Endothelial cell of umbilical vein (primary cell): ENCODE data around the gene PRKG1. TPM values are rescaled to one million over a fixed set of nuclear protein-coding genes. Genes with fewer than 3 reads are reported as not detected.
A peak's percentile ranks its signal among the peaks of the same experiment; 100 is the strongest.

Experiments
- BruUV-seq: library from RNA; stranded (reverse); fragments of 400-500 nt; replicated peaks from 2 replicates; lab custom pipeline; 2021; lab: Mats Ljungman, UMichigan
- CTCF ChIA-PET: fragments of 300-600, 350-600 bp; sonication (Branson Sonifier 250); formaldehyde crosslinking; loops from one replicate; lab custom pipeline; 2021; ENCODE audit warnings: antibody characterized with exemption, inconsistent platforms; lab: Charles Lee
- POLR2A ChIA-PET: fragments of 300-600, 350-600 bp; sonication (Branson Sonifier 250); formaldehyde crosslinking; loops from one replicate; lab custom pipeline; 2021; ENCODE audit warnings: antibody characterized with exemption, inconsistent platforms; lab: Charles Lee
- DNase-seq: peaks from one replicate; pipeline ENCODE4 v3.0.0-alpha.2; 2011; ENCODE audit warnings: low read depth, low spot score
- FAIRE-seq: peaks from 2 replicates; lab custom pipeline; 2011; peaks lifted over from hg19 to GRCh38; lab: Jason Lieb, UNC
- H2AFZ ChIP-seq: 2 replicates; pipeline ENCODE4 v1.6.0; 2012; ENCODE audit warnings: low read depth, low read length, control low read depth, inconsistent platforms
- H3K27ac ChIP-seq: 2 replicates; pipeline ENCODE4 v1.5.1; 2011; ENCODE audit warnings: low read depth, mild to moderate bottlenecking, control low read depth, low read length, moderate library complexity; ENCODE audit not compliant: insufficient read depth
- H3K27me3 ChIP-seq, 2 experiments: 2 replicates each; pipeline versions ENCODE4 v1.6.0 to v1.6.1; 2011; ENCODE audit warnings: low read length in 2 of 2, mixed read lengths in 1 of 2; ENCODE audit not compliant: control insufficient read depth in 2 of 2, insufficient read depth in 2 of 2
- H3K36me3 ChIP-seq, 2 experiments: 2 replicates in 1 of 2; 3 replicates in 1 of 2; pipeline ENCODE4 v1.5.1; 2011; ENCODE audit warnings: low read length in 2 of 2, mild to moderate bottlenecking in 1 of 2, moderate library complexity in 1 of 2; ENCODE audit not compliant: control insufficient read depth in 2 of 2, insufficient read depth in 2 of 2; ENCODE audit errors: extremely low read depth in 1 of 2
- H3K4me1 ChIP-seq: 3 replicates; pipeline ENCODE4 v1.5.1; 2011; ENCODE audit warnings: mild to moderate bottlenecking, low read length; ENCODE audit not compliant: control insufficient read depth, insufficient read depth; ENCODE audit errors: extremely low read depth
- H3K4me2 ChIP-seq: 2 replicates; pipeline ENCODE4 v1.6.1; 2011; ENCODE audit warnings: low read length, control low read depth, mixed read lengths; ENCODE audit not compliant: insufficient read depth
- H3K4me3 ChIP-seq, 3 experiments: fragments of 200-600 bp in 1 of 3; sonication (generic), shearing (Covaris generic) in 1 of 3; replicated peaks in 1 of 3; 2 replicates each; pipeline ENCODE4 v1.5.1; 2011 to 2016; ENCODE audit warnings: control low read depth in 3 of 3, low read length in 3 of 3, mild to moderate bottlenecking in 2 of 3, inconsistent platforms in 1 of 3, low read depth in 1 of 3, moderate library complexity in 1 of 3; ENCODE audit not compliant: insufficient read depth in 1 of 3
- H3K79me2 ChIP-seq: 2 replicates; pipeline ENCODE4 v1.6.0; 2012; ENCODE audit warnings: low read length, inconsistent platforms; ENCODE audit not compliant: control insufficient read depth, insufficient read depth
- H3K9ac ChIP-seq: replicated peaks from 2 replicates; pipeline ENCODE3; 2011; ENCODE audit warnings: low read length, control low read depth; ENCODE audit not compliant: insufficient read depth; ENCODE audit errors: extremely low read depth
- H3K9me1 ChIP-seq: replicated peaks from 3 replicates; pipeline ENCODE4 v1.6.0; 2011; ENCODE audit warnings: mild to moderate bottlenecking, low read length; ENCODE audit not compliant: control insufficient read depth, insufficient read depth; ENCODE audit errors: extremely low read depth
- H3K9me3 ChIP-seq: replicated peaks from 2 replicates; pipeline ENCODE4 v1.5.1; 2012; ENCODE audit warnings: low read length, inconsistent platforms; ENCODE audit not compliant: control insufficient read depth, insufficient read depth
- H4K20me1 ChIP-seq: replicated peaks from 2 replicates; pipeline ENCODE3; 2011; ENCODE audit warnings: mild to moderate bottlenecking, low read length; ENCODE audit not compliant: control insufficient read depth, insufficient read depth; ENCODE audit errors: extremely low read depth
- GATA2 ChIP-seq: IDR thresholded peaks from 2 replicates; pipeline ENCODE4 v1.7.0; 2011; ENCODE audit warnings: low read depth, mild to moderate bottlenecking, moderate library complexity, mixed read lengths, low read length; ENCODE audit not compliant: insufficient read length, insufficient read depth
- POLR2A ChIP-seq: IDR thresholded peaks from 2 replicates; pipeline ENCODE4 v1.6.1; 2012; ENCODE audit warnings: low read depth, mild to moderate bottlenecking, control low read depth, low read length
- dilution Hi-C: fragments of 300-500 bp; cut with MboI; formaldehyde crosslinking; loops from one replicate; pipeline ENCODE4 v1.15.0; 2019; ENCODE audit warnings: low sequenced_read_pairs; ENCODE audit not compliant: extremely low pct_ligation_motif_present
- intact Hi-C: fragments of 100-400 bp; cut with micrococcal nuclease; formaldehyde crosslinking; loops from one replicate; pipeline ENCODE4 v1.10.0; 2022
- polyA plus RNA-seq, 4 experiments: library from polyadenylated mRNA; depleted of rRNA in 3 of 4; stranded (reverse) in 3 of 4; unstranded in 1 of 4; fragments of >200 nt; gene quantifications; 2 replicates each; pipeline versions ENCODE4 v1.2.1 to v1.2.3, GENCODE V29; 2011 to 2012; ENCODE audit warnings: missing spikeins in 1 of 4
- total RNA-seq: library from RNA; stranded (reverse); gene quantifications from 2 replicates; pipeline ENCODE4 v1.2.3, GENCODE V29; 2021
- TF ChIP-seq, protein P1 (sequence below): IDR thresholded peaks from 2 replicates; pipeline ENCODE4 v1.6.1; 2011; ENCODE audit not compliant: insufficient read depth, insufficient read length
- TF ChIP-seq, protein P2 (sequence below), 2 donors: IDR thresholded peaks; 1 replicate in 1 of 2; 2 replicates in 1 of 2; pipeline ENCODE4 v1.5.1; 2011; ENCODE audit warnings: low read length in 2 of 2, mild to moderate bottlenecking in 2 of 2, moderate library complexity in 2 of 2, control low read depth in 1 of 2, inconsistent platforms in 1 of 2, low read depth in 1 of 2; ENCODE audit not compliant: insufficient read depth in 1 of 2; ENCODE audit errors: extremely low read depth in 1 of 2

PRKG1 gene
- total and polyA plus RNA-seq, 2 donors (not counting 3 experiments of a cell fraction or from before 2014, with no cell fraction given) = 0.01 to 0.18 TPM

DNA sequence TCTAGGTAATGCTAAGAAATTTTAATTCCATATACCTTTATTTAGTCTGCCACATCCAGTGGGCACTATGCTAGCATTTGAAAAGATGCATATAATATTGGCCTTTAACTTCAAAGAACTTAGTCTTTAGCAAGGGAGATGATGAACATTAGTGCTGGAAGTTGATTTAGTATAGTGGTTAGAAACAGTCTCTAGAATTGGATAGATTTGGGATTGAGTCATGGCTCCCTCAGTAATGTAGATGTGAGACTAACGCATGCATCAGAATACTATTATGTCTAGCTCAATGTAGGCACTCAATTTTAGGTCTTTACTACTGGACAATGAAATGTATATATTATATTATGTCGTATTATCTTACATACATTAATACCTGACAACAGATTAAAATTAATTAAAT lies 1245.6 kb downstream of the PRKG1 start:
- dilution Hi-C loops (no loop called here), intact Hi-C loops (loop anchor here (1.0 to 2.0 kb wide), 5 partner anchors 14 to 259 kb away; no protein-coding TSS in a partner anchor)
- TF ChIP-seq, protein P1, sequence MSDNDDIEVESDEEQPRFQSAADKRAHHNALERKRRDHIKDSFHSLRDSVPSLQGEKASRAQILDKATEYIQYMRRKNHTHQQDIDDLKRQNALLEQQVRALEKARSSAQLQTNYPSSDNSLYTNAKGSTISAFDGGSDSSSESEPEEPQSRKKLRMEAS = no peak
- peak; percentile 30 for TF ChIP-seq POLR2A
- Histone ChIP-seq H2AFZ (no peak overlapping the region), H3K27me3 (no peaks in the 10 kb centered on the region), H3K9ac (peak overlapping the region; percentile 58), H3K4me3 (no peak overlapping the region), H3K9me1 (no peaks in the 10 kb centered on the region), H3K79me2 (peaks cover 21% of the 10 kb centered on the region), H3K4me2 (peak overlapping the region; percentile 52), H3K36me3 (no peaks in the 10 kb centered on the region), H3K9me3 (no peaks in the 10 kb centered on the region), H3K27ac (peak overlapping the region; percentile 76), H3K4me1 (peaks cover 49% of the 10 kb centered on the region), H4K20me1 (no peaks in the 10 kb centered on the region)
- DNase-seq (no peak), FAIRE-seq (no peak)
- ChIA-PET POLR2A (interaction anchor here (0.8 to 2.2 kb wide), 3 partner anchors 9 to 172 kb away, joined by 3 to 12 read pairs (median 10); no protein-coding TSS in a partner anchor), CTCF (interaction anchor here (0.9 to 16.5 kb wide), 10 partner anchors 9 to 247 kb away, joined by 3 to 630 read pairs (median 6); no protein-coding TSS in a partner anchor)
- no TSS peak for BruUV-seq

DNA sequence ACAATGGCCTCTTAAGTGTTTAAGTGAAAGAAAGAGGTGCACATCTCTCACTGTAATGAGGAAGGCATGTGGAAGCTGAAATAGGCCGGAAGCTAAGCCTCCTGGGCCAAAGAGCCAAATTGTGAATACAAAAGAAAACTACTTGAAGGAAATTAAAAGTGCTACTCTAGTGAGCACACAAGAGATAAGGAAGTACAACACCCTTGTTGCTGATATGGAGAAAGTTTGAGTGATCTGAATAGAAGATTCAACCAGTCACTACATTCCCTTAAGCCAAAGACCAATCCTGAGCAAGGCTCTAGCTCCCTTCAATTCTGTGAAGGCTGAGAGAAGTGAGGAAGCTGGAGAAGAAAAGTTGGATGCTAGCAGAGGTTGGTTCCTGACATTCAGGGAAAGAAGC lies 1248.0 kb downstream of the PRKG1 start:
- Histone ChIP-seq H3K9ac (no peak overlapping the region), H3K9me1 (no peaks in the 10 kb centered on the region), H3K4me1 (peaks cover 32% of the 10 kb centered on the region), H3K9me3 (no peaks in the 10 kb centered on the region), H4K20me1 (no peaks in the 10 kb centered on the region), H3K79me2 (no peaks in the 10 kb centered on the region), H3K27me3 (no peaks in the 10 kb centered on the region), H3K36me3 (no peaks in the 10 kb centered on the region), H3K4me2 (no peak overlapping the region), H3K4me3 (no peak overlapping the region), H2AFZ (no peak overlapping the region), H3K27ac (no peak overlapping the region)
- no peak for DNase-seq
- dilution Hi-C loops = no loop called here
- POLR2A ChIA-PET = no interaction called here
- no TSS peak for BruUV-seq
- peak; percentile 16 for TF ChIP-seq GATA2
- TF ChIP-seq, protein P2, sequence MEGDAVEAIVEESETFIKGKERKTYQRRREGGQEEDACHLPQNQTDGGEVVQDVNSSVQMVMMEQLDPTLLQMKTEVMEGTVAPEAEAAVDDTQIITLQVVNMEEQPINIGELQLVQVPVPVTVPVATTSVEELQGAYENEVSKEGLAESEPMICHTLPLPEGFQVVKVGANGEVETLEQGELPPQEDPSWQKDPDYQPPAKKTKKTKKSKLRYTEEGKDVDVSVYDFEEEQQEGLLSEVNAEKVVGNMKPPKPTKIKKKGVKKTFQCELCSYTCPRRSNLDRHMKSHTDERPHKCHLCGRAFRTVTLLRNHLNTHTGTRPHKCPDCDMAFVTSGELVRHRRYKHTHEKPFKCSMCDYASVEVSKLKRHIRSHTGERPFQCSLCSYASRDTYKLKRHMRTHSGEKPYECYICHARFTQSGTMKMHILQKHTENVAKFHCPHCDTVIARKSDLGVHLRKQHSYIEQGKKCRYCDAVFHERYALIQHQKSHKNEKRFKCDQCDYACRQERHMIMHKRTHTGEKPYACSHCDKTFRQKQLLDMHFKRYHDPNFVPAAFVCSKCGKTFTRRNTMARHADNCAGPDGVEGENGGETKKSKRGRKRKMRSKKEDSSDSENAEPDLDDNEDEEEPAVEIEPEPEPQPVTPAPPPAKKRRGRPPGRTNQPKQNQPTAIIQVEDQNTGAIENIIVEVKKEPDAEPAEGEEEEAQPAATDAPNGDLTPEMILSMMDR (IDR thresholded peaks at IDR 0.05; ENCODE audit: extremely low read depth in 1 of 2, insufficient read depth in 1 of 2, low read depth in 1 of 2, low read length in 2 of 2) = no peak
- FAIRE-seq = no peak
- CTCF ChIA-PET = interaction anchor here (0.8 to 1.8 kb wide), 3 partner anchors 8 to 17 kb away, joined by 3 to 6 read pairs (median 4); partner anchors contain the start of gene DKK1
- intact Hi-C loops = no loop called here
